ENCODE measurements around the gene SH3RF3. TPM values are rescaled to one million over a fixed set of nuclear protein-coding genes. Genes with fewer than 3 reads are reported as not detected.

Gene SH3RF3
- polyA plus RNA-seq, 1 of the 3 experiments (the other 2 are of a cell fraction), result 1.9 TPM

- WGBS (ENCODE audit: low lambda C conversion rate), result 83% methylated on average over 13 of the region's 13 CpGs
- peaks cover 27 to 28% of the 10 kb centered on the region in 2 experiments for H3K4me1 ChIP-seq (ENCODE audit: control insufficient read depth in 1 of 2, insufficient read depth in 2 of 2, low read depth in 1 of 2, low read length in 1 of 2)
- H3F3A ChIP-seq (replicated peaks; ENCODE audit: insufficient read depth), result peaks cover 16% of the 10 kb centered on the region
- no peak overlapping the region for H3K4me2 ChIP-seq
- ChIA-PET POLR2A (no interaction called here), CTCF (no interaction called here)
- no peaks in the 10 kb centered on the region for H3K9me3 ChIP-seq
- no peaks in the 10 kb centered on the region for H3K36me3 ChIP-seq (replicated peaks in 1 of 2; ENCODE audit: control insufficient read depth in 1 of 2, insufficient read depth in 2 of 2, low read length in 1 of 2)
- no peak overlapping the region for H3K9ac ChIP-seq
- H4K20me1 ChIP-seq (ENCODE audit: insufficient read depth), result no peaks in the 10 kb centered on the region
- no peak for TF ChIP-seq RCOR1 (IDR thresholded peaks at IDR 0.05; ENCODE audit: low read length)
- TF ChIP-seq CHD2 (IDR thresholded peaks at IDR 0.05; ENCODE audit: low read length, partially characterized antibody), result no peak
- TF ChIP-seq REST (IDR thresholded peaks at IDR 0.05; ENCODE audit: low read depth, low read length), result no peak
- no peak for TF ChIP-seq FOXJ3 (CRISPR knock-in tag; IDR thresholded peaks at IDR 0.05)
- TF ChIP-seq POLR2AphosphoS5 (IDR thresholded peaks at IDR 0.05; ENCODE audit: low read depth, low read length), result no peak
- TF ChIP-seq, protein P1, sequence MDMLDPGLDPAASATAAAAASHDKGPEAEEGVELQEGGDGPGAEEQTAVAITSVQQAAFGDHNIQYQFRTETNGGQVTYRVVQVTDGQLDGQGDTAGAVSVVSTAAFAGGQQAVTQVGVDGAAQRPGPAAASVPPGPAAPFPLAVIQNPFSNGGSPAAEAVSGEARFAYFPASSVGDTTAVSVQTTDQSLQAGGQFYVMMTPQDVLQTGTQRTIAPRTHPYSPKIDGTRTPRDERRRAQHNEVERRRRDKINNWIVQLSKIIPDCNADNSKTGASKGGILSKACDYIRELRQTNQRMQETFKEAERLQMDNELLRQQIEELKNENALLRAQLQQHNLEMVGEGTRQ (IDR thresholded peaks at IDR 0.05; ENCODE audit: borderline replicate concordance, low read depth, low read length), result no peak
- TF ChIP-seq TEAD4 (IDR thresholded peaks at IDR 0.05; ENCODE audit: borderline replicate concordance, insufficient read depth), result no peak
- TF ChIP-seq NFIC (IDR thresholded peaks at IDR 0.05; ENCODE audit: borderline replicate concordance), result no peak
- no peak for TF ChIP-seq JUND (IDR thresholded peaks at IDR 0.05)
- no peak for TF ChIP-seq RFX5 (IDR thresholded peaks at IDR 0.05; ENCODE audit: low read length)
- TF ChIP-seq EZH2phosphoT487 (IDR thresholded peaks at IDR 0.05; ENCODE audit: borderline replicate concordance, low read depth), result no peak
- TF ChIP-seq TCF12 (IDR thresholded peaks at IDR 0.05), result no peak
- no peak for TF ChIP-seq TAF1 (IDR thresholded peaks at IDR 0.05; ENCODE audit: borderline replicate concordance, low read depth, low read length)
- TF ChIP-seq ELF1 (IDR thresholded peaks at IDR 0.05), result no peak
- TF ChIP-seq, protein P2, sequence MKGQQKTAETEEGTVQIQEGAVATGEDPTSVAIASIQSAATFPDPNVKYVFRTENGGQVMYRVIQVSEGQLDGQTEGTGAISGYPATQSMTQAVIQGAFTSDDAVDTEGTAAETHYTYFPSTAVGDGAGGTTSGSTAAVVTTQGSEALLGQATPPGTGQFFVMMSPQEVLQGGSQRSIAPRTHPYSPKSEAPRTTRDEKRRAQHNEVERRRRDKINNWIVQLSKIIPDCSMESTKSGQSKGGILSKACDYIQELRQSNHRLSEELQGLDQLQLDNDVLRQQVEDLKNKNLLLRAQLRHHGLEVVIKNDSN (IDR thresholded peaks at IDR 0.05; ENCODE audit: borderline replicate concordance, low read depth), result no peak
- TF ChIP-seq SIN3A (IDR thresholded peaks at IDR 0.05; ENCODE audit: borderline replicate concordance, low read depth, low read length), result no peak
- TF ChIP-seq MAX (IDR thresholded peaks at IDR 0.05; ENCODE audit: low read depth), result no peak
- no peak for TF ChIP-seq RXRA (IDR thresholded peaks at IDR 0.05; ENCODE audit: borderline replicate concordance, low read depth)
- no peak for TF ChIP-seq FOSL2 (IDR thresholded peaks at IDR 0.05; ENCODE audit: borderline replicate concordance, low read depth)
- H3K79me2 ChIP-seq (ENCODE audit: insufficient read depth), result no peaks in the 10 kb centered on the region
- no peaks in the 10 kb centered on the region for H3K9me2 ChIP-seq
- no peak overlapping the region for H2AFZ ChIP-seq (ENCODE audit: low read depth)
- H3K27ac ChIP-seq (ENCODE audit: low read depth in 2 of 2, low read length in 1 of 2), result no peak overlapping the region
- no peak overlapping the region for H3K4me3 ChIP-seq (ENCODE audit: low read depth in 2 of 2, low read length in 1 of 2)
- H3K27me3 ChIP-seq (ENCODE audit: insufficient read depth), result no peaks in the 10 kb centered on the region
- no peak for DNase-seq
Observed at GRCh38 chr2:109348671-109349502, 219.9 kb downstream of the SH3RF3 start.

Measured in SK-N-SH (cell line).